Stimulated activated CD4-positive, alpha-beta T cell treated with anti-CD3 and anti-CD28 coated beads, Interleukin-4, amount 100 ng/mL, for 1 hour (primary cell): ENCODE data around the gene TCP11.

Experiments used
- DNase-seq: peaks from one replicate; pipeline ENCODE4 v3.0.0-alpha.2; 2020

The TCP11 gene

GRCh38 chr6:35078896-35079295 is 62.2 kb downstream of the TCP11 start:
- DNase-seq: no peak

GRCh38 chr6:35078226-35078850 is 62.8 kb downstream of the TCP11 start:
- DNase-seq: no peak

- DNase-seq: no peak
Observed at GRCh38 chr6:35077713-35078105, 63.4 kb downstream of the TCP11 start.

GRCh38 chr6:35076997-35077712 is 64.0 kb downstream of the TCP11 start:
- no peak for DNase-seq

GRCh38 chr6:35073766-35074471 is 67.2 kb downstream of the TCP11 start:
- no peak for DNase-seq

GRCh38 chr6:35073211-35073610 is 67.9 kb downstream of the TCP11 start:
- DNase-seq: no peak

GRCh38 chr6:35072698-35073055 is 68.5 kb downstream of the TCP11 start:
- DNase-seq: no peak

GRCh38 chr6:35072051-35072697 is 69.0 kb downstream of the TCP11 start:
- DNase-seq: no peak

- DNase-seq: no peak
Observed at GRCh38 chr6:35071347-35071994, 69.7 kb downstream of the TCP11 start.

GRCh38 chr6:35070111-35070510 is 71.0 kb downstream of the TCP11 start:
- no peak for DNase-seq

- DNase-seq: no peak
Observed at GRCh38 chr6:35069262-35069661, 71.9 kb downstream of the TCP11 start.

GRCh38 chr6:35068644-35069043 is 72.5 kb downstream of the TCP11 start:
- DNase-seq: no peak

GRCh38 chr6:35068206-35068605 is 72.9 kb downstream of the TCP11 start:
- DNase-seq: no peak
